Suprapubic skin (tissue), 4 donors: ENCODE measurements around the gene PTOV1.

Experiments used
- CTCF ChIP-seq, 2 donors: fragments of 200-600 bp in 1 of 2; fragments of 450-650 bp in 1 of 2; sonication (generic) in 1 of 2; IDR thresholded peaks; one replicate each; pipeline ENCODE4 v1.5.1; 2016 to 2019; ENCODE audit warnings: antibody characterized with exemption in 2 of 2, mild to moderate bottlenecking in 1 of 2, moderate library complexity in 1 of 2
- EP300 ChIP-seq: sonication (generic); formaldehyde crosslinking; IDR thresholded peaks from one replicate; pipeline ENCODE4 v1.6.1; 2017; ENCODE audit warnings: antibody characterized with exemption
- POLR2A ChIP-seq, 2 donors: fragments of 450-650 bp; IDR thresholded peaks; one replicate each; pipeline ENCODE4 v1.6.1; 2017; ENCODE audit warnings: antibody characterized with exemption in 2 of 2, mild to moderate bottlenecking in 2 of 2, moderate library complexity in 2 of 2
- POLR2AphosphoS5 ChIP-seq, 3 donors: sonication (generic); formaldehyde crosslinking; IDR thresholded peaks; one replicate each; pipeline ENCODE4 v1.6.1; 2017; ENCODE audit warnings: antibody characterized with exemption in 3 of 3

DNA sequence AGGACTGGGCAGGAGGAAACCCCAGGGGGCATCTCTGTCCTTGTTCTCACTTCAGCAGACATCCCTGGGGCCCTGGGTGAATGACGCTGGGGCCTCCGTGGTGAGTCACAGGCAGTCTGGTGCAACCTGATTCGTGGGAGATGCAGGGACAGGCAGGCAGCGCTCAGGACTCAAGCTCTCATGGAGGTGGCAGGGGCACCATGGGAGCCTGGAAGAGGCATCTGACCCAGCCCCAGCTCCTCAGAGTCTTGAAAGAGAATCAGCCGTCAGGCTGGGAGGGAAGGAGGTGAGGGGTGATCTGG is 14.0 kb upstream of the PTOV1 start:
- TF ChIP-seq CTCF (IDR thresholded peaks at IDR 0.05): no peak
- TF ChIP-seq POLR2A (IDR thresholded peaks at IDR 0.05): no peak
- TF ChIP-seq EP300: no peak
- no peak for TF ChIP-seq POLR2AphosphoS5 (IDR thresholded peaks at IDR 0.05)
